Liver (tissue), 3 donors: Measurements from ENCODE around the gene INPP5E.

ENCODE experiments used
- EGR1 ChIP-seq, 2 donors: IDR thresholded peaks; 2 replicates each; pipeline ENCODE4 v1.6.1; 2016 to 2018; ENCODE audit warnings: antibody characterized with exemption in 2 of 2, low read depth in 2 of 2
- FOXA1 ChIP-seq: IDR thresholded peaks from 2 replicates; pipeline ENCODE4 v1.6.1; 2016; ENCODE audit warnings: antibody characterized with exemption
- GABPA ChIP-seq, 2 donors: IDR thresholded peaks in 1 of 2; conservative IDR thresholded peaks in 1 of 2; 2 replicates each; pipeline ENCODE4 v1.6.1; 2016; ENCODE audit warnings: antibody characterized with exemption in 2 of 2, mild to moderate bottlenecking in 1 of 2, moderate library complexity in 1 of 2
- SP1 ChIP-seq: IDR thresholded peaks from 2 replicates; pipeline ENCODE4 v1.6.1; 2018; ENCODE audit warnings: antibody characterized with exemption, mild to moderate bottlenecking
- TAF1 ChIP-seq: conservative IDR thresholded peaks from 2 replicates; pipeline ENCODE4 v1.6.1; 2016; ENCODE audit warnings: antibody characterized with exemption, mild to moderate bottlenecking
- TF ChIP-seq, protein P1 (sequence below): fragments of 150-350 bp; IDR thresholded peaks from 2 replicates; pipeline ENCODE4 v1.5.1; 2017; ENCODE audit warnings: improper control_type of control experiment, low read depth, low read length; ENCODE audit not compliant: missing input control
- TF ChIP-seq, protein P2 (sequence below): IDR thresholded peaks from 2 replicates; pipeline ENCODE4 v1.6.1; 2016; ENCODE audit warnings: antibody characterized with exemption, mild to moderate bottlenecking
- donor health status: healthy.
- donor health status: healthy.

DNA sequence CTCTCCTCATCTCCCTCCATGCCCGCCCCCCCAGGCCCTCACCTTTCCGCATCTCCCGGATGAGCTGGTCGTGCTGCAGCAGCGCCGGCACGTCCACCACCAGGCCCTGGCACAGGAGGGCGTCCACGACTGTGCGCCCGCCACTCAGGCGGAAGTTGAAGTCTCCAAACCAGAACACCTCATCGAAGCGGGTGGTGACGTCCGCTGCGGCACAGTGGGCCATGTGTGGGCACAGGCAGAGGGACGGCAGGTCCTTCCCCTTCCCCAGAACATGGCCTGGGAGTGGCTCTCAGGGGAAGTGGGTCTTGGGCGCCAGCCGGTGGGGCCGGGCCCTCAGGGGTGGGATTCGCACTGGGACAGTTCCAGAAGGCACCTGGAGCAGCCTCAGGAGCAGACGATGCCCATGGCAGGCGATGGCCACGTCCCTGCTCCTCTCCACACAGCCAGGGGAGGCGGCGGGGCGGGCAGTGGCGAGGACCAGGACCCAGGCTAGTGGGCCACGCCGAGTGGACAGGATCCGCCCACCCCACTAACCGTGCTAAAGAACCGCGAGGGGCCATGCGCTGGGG lies 7.8 kb downstream of the INPP5E start:
- TF ChIP-seq SP1 (no peak), TAF1 (no peak), FOXA1 (no peak), EGR1 (IDR thresholded peaks at IDR 0.05; ENCODE audit: low read depth in 2 of 2) (no peak), GABPA (IDR thresholded peaks at IDR 0.05 in 1 of 2, conservative IDR thresholded peaks at IDR 0.05 in 1 of 2) (no peak)
- TF ChIP-seq, protein P1, sequence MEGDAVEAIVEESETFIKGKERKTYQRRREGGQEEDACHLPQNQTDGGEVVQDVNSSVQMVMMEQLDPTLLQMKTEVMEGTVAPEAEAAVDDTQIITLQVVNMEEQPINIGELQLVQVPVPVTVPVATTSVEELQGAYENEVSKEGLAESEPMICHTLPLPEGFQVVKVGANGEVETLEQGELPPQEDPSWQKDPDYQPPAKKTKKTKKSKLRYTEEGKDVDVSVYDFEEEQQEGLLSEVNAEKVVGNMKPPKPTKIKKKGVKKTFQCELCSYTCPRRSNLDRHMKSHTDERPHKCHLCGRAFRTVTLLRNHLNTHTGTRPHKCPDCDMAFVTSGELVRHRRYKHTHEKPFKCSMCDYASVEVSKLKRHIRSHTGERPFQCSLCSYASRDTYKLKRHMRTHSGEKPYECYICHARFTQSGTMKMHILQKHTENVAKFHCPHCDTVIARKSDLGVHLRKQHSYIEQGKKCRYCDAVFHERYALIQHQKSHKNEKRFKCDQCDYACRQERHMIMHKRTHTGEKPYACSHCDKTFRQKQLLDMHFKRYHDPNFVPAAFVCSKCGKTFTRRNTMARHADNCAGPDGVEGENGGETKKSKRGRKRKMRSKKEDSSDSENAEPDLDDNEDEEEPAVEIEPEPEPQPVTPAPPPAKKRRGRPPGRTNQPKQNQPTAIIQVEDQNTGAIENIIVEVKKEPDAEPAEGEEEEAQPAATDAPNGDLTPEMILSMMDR, result no peak
- TF ChIP-seq, protein P2, sequence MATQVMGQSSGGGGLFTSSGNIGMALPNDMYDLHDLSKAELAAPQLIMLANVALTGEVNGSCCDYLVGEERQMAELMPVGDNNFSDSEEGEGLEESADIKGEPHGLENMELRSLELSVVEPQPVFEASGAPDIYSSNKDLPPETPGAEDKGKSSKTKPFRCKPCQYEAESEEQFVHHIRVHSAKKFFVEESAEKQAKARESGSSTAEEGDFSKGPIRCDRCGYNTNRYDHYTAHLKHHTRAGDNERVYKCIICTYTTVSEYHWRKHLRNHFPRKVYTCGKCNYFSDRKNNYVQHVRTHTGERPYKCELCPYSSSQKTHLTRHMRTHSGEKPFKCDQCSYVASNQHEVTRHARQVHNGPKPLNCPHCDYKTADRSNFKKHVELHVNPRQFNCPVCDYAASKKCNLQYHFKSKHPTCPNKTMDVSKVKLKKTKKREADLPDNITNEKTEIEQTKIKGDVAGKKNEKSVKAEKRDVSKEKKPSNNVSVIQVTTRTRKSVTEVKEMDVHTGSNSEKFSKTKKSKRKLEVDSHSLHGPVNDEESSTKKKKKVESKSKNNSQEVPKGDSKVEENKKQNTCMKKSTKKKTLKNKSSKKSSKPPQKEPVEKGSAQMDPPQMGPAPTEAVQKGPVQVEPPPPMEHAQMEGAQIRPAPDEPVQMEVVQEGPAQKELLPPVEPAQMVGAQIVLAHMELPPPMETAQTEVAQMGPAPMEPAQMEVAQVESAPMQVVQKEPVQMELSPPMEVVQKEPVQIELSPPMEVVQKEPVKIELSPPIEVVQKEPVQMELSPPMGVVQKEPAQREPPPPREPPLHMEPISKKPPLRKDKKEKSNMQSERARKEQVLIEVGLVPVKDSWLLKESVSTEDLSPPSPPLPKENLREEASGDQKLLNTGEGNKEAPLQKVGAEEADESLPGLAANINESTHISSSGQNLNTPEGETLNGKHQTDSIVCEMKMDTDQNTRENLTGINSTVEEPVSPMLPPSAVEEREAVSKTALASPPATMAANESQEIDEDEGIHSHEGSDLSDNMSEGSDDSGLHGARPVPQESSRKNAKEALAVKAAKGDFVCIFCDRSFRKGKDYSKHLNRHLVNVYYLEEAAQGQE, result no peak
